Endothelial cell of umbilical vein (primary cell): Measurements from ENCODE around the gene ARSB. TPM values are rescaled to one million over a fixed set of nuclear protein-coding genes. Genes with fewer than 3 reads are reported as not detected.
"Not testable (repeated sequence)": the region's sequence is repeated elsewhere in the genome, so short reads cannot be mapped to it uniquely, and the experiment has no call there.

ENCODE experiments used
- BruUV-seq: library from RNA; stranded (reverse); fragments of 400-500 nt; replicated peaks from 2 replicates; lab custom pipeline; 2021; lab: Mats Ljungman, UMichigan
- CTCF ChIA-PET: fragments of 300-600, 350-600 bp; sonication (Branson Sonifier 250); formaldehyde crosslinking; loops from one replicate; lab custom pipeline; 2021; ENCODE audit warnings: antibody characterized with exemption, inconsistent platforms; lab: Charles Lee
- POLR2A ChIA-PET: fragments of 300-600, 350-600 bp; sonication (Branson Sonifier 250); formaldehyde crosslinking; loops from one replicate; lab custom pipeline; 2021; ENCODE audit warnings: antibody characterized with exemption, inconsistent platforms; lab: Charles Lee
- DNase-seq: peaks from one replicate; pipeline ENCODE4 v3.0.0-alpha.2; 2011; ENCODE audit warnings: low read depth, low spot score
- FAIRE-seq: peaks from 2 replicates; lab custom pipeline; 2011; peaks lifted over from hg19 to GRCh38; lab: Jason Lieb, UNC
- H2AFZ ChIP-seq: 2 replicates; pipeline ENCODE4 v1.6.0; 2012; ENCODE audit warnings: low read depth, low read length, control low read depth, inconsistent platforms
- H3K27ac ChIP-seq: 2 replicates; pipeline ENCODE4 v1.5.1; 2011; ENCODE audit warnings: low read depth, mild to moderate bottlenecking, control low read depth, low read length, moderate library complexity; ENCODE audit not compliant: insufficient read depth
- H3K27me3 ChIP-seq, 2 experiments: 2 replicates each; pipeline versions ENCODE4 v1.6.0 to v1.6.1; 2011; ENCODE audit warnings: low read length in 2 of 2, mixed read lengths in 1 of 2; ENCODE audit not compliant: control insufficient read depth in 2 of 2, insufficient read depth in 2 of 2
- H3K36me3 ChIP-seq, 2 experiments: 2 replicates in 1 of 2; 3 replicates in 1 of 2; pipeline ENCODE4 v1.5.1; 2011; ENCODE audit warnings: low read length in 2 of 2, mild to moderate bottlenecking in 1 of 2, moderate library complexity in 1 of 2; ENCODE audit not compliant: control insufficient read depth in 2 of 2, insufficient read depth in 2 of 2; ENCODE audit errors: extremely low read depth in 1 of 2
- H3K4me1 ChIP-seq: 3 replicates; pipeline ENCODE4 v1.5.1; 2011; ENCODE audit warnings: mild to moderate bottlenecking, low read length; ENCODE audit not compliant: control insufficient read depth, insufficient read depth; ENCODE audit errors: extremely low read depth
- H3K4me2 ChIP-seq: 2 replicates; pipeline ENCODE4 v1.6.1; 2011; ENCODE audit warnings: low read length, control low read depth, mixed read lengths; ENCODE audit not compliant: insufficient read depth
- H3K4me3 ChIP-seq, 3 experiments: fragments of 200-600 bp in 1 of 3; sonication (generic), shearing (Covaris generic) in 1 of 3; replicated peaks in 1 of 3; 2 replicates each; pipeline ENCODE4 v1.5.1; 2011 to 2016; ENCODE audit warnings: control low read depth in 3 of 3, low read length in 3 of 3, mild to moderate bottlenecking in 2 of 3, inconsistent platforms in 1 of 3, low read depth in 1 of 3, moderate library complexity in 1 of 3; ENCODE audit not compliant: insufficient read depth in 1 of 3
- H3K79me2 ChIP-seq: 2 replicates; pipeline ENCODE4 v1.6.0; 2012; ENCODE audit warnings: low read length, inconsistent platforms; ENCODE audit not compliant: control insufficient read depth, insufficient read depth
- H3K9ac ChIP-seq: replicated peaks from 2 replicates; pipeline ENCODE3; 2011; ENCODE audit warnings: low read length, control low read depth; ENCODE audit not compliant: insufficient read depth; ENCODE audit errors: extremely low read depth
- H3K9me1 ChIP-seq: replicated peaks from 3 replicates; pipeline ENCODE4 v1.6.0; 2011; ENCODE audit warnings: mild to moderate bottlenecking, low read length; ENCODE audit not compliant: control insufficient read depth, insufficient read depth; ENCODE audit errors: extremely low read depth
- H3K9me3 ChIP-seq: replicated peaks from 2 replicates; pipeline ENCODE4 v1.5.1; 2012; ENCODE audit warnings: low read length, inconsistent platforms; ENCODE audit not compliant: control insufficient read depth, insufficient read depth
- H4K20me1 ChIP-seq: replicated peaks from 2 replicates; pipeline ENCODE3; 2011; ENCODE audit warnings: mild to moderate bottlenecking, low read length; ENCODE audit not compliant: control insufficient read depth, insufficient read depth; ENCODE audit errors: extremely low read depth
- CTCF ChIP-seq, 2 donors: IDR thresholded peaks; 1 replicate in 1 of 2; 2 replicates in 1 of 2; pipeline ENCODE4 v1.5.1; 2011; ENCODE audit warnings: low read length in 2 of 2, mild to moderate bottlenecking in 2 of 2, moderate library complexity in 2 of 2, control low read depth in 1 of 2, inconsistent platforms in 1 of 2, low read depth in 1 of 2; ENCODE audit not compliant: insufficient read depth in 1 of 2; ENCODE audit errors: extremely low read depth in 1 of 2
- EZH2 ChIP-seq: IDR thresholded peaks from 2 replicates; pipeline ENCODE4 v1.6.1; 2012; ENCODE audit warnings: borderline replicate concordance, low read depth, mild to moderate bottlenecking, moderate library complexity, low read length, inconsistent platforms; ENCODE audit not compliant: severe bottlenecking
- FOS ChIP-seq: IDR thresholded peaks from 2 replicates; pipeline ENCODE4 v1.6.1; 2011; ENCODE audit warnings: mild to moderate bottlenecking, low read length, moderate library complexity, borderline replicate concordance; ENCODE audit not compliant: insufficient read depth
- GATA2 ChIP-seq: IDR thresholded peaks from 2 replicates; pipeline ENCODE4 v1.7.0; 2011; ENCODE audit warnings: low read depth, mild to moderate bottlenecking, moderate library complexity, mixed read lengths, low read length; ENCODE audit not compliant: insufficient read length, insufficient read depth
- JUN ChIP-seq: IDR thresholded peaks from 2 replicates; pipeline ENCODE4 v1.6.1; 2011; ENCODE audit warnings: borderline replicate concordance, low read depth; ENCODE audit not compliant: insufficient read length, insufficient read depth
- MYC ChIP-seq: IDR thresholded peaks from one replicate; pipeline ENCODE4 v1.6.1; 2011; ENCODE audit warnings: mild to moderate bottlenecking, low read depth, low read length
- POLR2A ChIP-seq: IDR thresholded peaks from 2 replicates; pipeline ENCODE4 v1.6.1; 2012; ENCODE audit warnings: low read depth, mild to moderate bottlenecking, control low read depth, low read length
- POLR2AphosphoS5 ChIP-seq: IDR thresholded peaks from 2 replicates; pipeline ENCODE4 v1.6.1; 2012; ENCODE audit warnings: low read depth, mild to moderate bottlenecking, control low read depth, low read length, moderate library complexity; ENCODE audit not compliant: insufficient read depth
- dilution Hi-C: fragments of 300-500 bp; cut with MboI; formaldehyde crosslinking; loops from one replicate; pipeline ENCODE4 v1.15.0; 2019; ENCODE audit warnings: low sequenced_read_pairs; ENCODE audit not compliant: extremely low pct_ligation_motif_present
- intact Hi-C: fragments of 100-400 bp; cut with micrococcal nuclease; formaldehyde crosslinking; loops from one replicate; pipeline ENCODE4 v1.10.0; 2022
- polyA plus RNA-seq, 4 experiments: library from polyadenylated mRNA; depleted of rRNA in 3 of 4; stranded (reverse) in 3 of 4; unstranded in 1 of 4; fragments of >200 nt; gene quantifications; 2 replicates each; pipeline versions ENCODE4 v1.2.1 to v1.2.3, GENCODE V29; 2011 to 2012; ENCODE audit warnings: missing spikeins in 1 of 4
- total RNA-seq: library from RNA; stranded (reverse); gene quantifications from 2 replicates; pipeline ENCODE4 v1.2.3, GENCODE V29; 2021
- TF ChIP-seq, protein P1 (sequence below): IDR thresholded peaks from 2 replicates; pipeline ENCODE4 v1.6.1; 2011; ENCODE audit not compliant: insufficient read depth, insufficient read length

The ARSB gene
- total and polyA plus RNA-seq, 2 donors (not counting 3 experiments of a cell fraction or from before 2014, with no cell fraction given): 17.2 to 25.8 TPM

GRCh38 chr5:78855026-78855425 is 130.1 kb downstream of the ARSB start:
- no peak overlapping the region for H3K4me2 ChIP-seq
- no TSS peak for BruUV-seq
- H3K4me1 ChIP-seq: no peaks in the 10 kb centered on the region
- no peak overlapping the region for H2AFZ ChIP-seq
- POLR2A ChIA-PET: no interaction called here
- H4K20me1 ChIP-seq: no peaks in the 10 kb centered on the region
- H3K27ac ChIP-seq: no peak overlapping the region
- no peaks in the 10 kb centered on the region for H3K9me1 ChIP-seq
- DNase-seq: no peak
- no peaks in the 10 kb centered on the region for H3K9me3 ChIP-seq
- H3K36me3 ChIP-seq: no peaks in the 10 kb centered on the region
- CTCF ChIA-PET: no interaction called here
- TF ChIP-seq MYC (no peak), JUN (no peak), EZH2 (no peak), POLR2A (no peak), CTCF (IDR thresholded peaks at IDR 0.05; ENCODE audit: extremely low read depth in 1 of 2, insufficient read depth in 1 of 2, low read depth in 1 of 2, low read length in 2 of 2) (no peak), GATA2 (no peak), FOS (no peak), POLR2AphosphoS5 (no peak)
- TF ChIP-seq, protein P1, sequence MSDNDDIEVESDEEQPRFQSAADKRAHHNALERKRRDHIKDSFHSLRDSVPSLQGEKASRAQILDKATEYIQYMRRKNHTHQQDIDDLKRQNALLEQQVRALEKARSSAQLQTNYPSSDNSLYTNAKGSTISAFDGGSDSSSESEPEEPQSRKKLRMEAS: no peak
- no peak overlapping the region for H3K9ac ChIP-seq
- dilution Hi-C loops: no loop called here
- no peaks in the 10 kb centered on the region for H3K27me3 ChIP-seq
- no peaks in the 10 kb centered on the region for H3K79me2 ChIP-seq
- intact Hi-C loops: no loop called here
- no peak for FAIRE-seq
- no peak overlapping the region for H3K4me3 ChIP-seq

GRCh38 chr5:78851891-78852290 is 133.2 kb downstream of the ARSB start:
- POLR2A ChIA-PET, H3K4me3 ChIP-seq, H3K27ac ChIP-seq, intact Hi-C loops, H3K27me3 ChIP-seq, H4K20me1 ChIP-seq, H3K9me1 ChIP-seq, H3K4me1 ChIP-seq, H3K9ac ChIP-seq, H3K36me3 ChIP-seq, H3K9me3 ChIP-seq, dilution Hi-C loops, DNase-seq, BruUV-seq, CTCF ChIA-PET, H2AFZ ChIP-seq, H3K4me2 ChIP-seq, FAIRE-seq, H3K79me2 ChIP-seq: not testable (repeated sequence)
